SK-N-MC (cell line): ENCODE results near the gene MACROD2.

ENCODE experiments used
- EZH2 ChIP-seq: fragments of 200-600 bp; sonication (generic); IDR thresholded peaks from one replicate; pipeline ENCODE4 v1.6.1; 2017; ENCODE audit warnings: antibody characterized with exemption
- FOXP2 ChIP-seq: optimal IDR thresholded peaks from 2 replicates; pipeline ENCODE3; 2011; ENCODE audit warnings: mild to moderate bottlenecking, moderate library complexity; ENCODE audit not compliant: insufficient read depth; ENCODE audit errors: extremely low read length, control extremely low read depth
- POLR2AphosphoS5 ChIP-seq: IDR thresholded peaks from 2 replicates; pipeline ENCODE4 v1.6.1; 2012; ENCODE audit warnings: mild to moderate bottlenecking, low read depth, low read length, borderline replicate concordance

DNA sequence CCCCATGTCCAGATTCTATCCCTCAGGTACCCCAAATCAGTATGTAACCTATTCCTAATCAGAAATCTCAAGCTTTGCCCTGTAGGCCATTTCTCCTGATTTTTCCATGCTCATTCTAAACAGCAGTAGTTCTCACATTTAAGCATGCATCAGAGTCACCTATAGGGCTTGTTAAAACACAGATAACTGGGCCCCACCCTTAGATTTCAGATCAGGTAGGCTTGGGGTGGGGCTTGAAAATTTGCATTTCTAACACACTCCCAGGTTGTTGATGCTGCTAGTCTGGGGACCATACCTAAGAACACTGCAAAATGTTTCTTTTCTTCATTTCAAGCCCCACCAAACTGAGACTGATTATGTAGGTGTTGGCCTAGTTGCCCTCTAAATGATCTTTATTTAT is 963.3 kb downstream of the MACROD2 start:
- TF ChIP-seq EZH2 (no peak), POLR2AphosphoS5 (no peak), FOXP2 (no peak)
